ENCODE data around the gene SLC17A9.
A peak's percentile ranks its signal among the peaks of the same experiment; 100 is the strongest.

The SLC17A9 gene

DNA sequence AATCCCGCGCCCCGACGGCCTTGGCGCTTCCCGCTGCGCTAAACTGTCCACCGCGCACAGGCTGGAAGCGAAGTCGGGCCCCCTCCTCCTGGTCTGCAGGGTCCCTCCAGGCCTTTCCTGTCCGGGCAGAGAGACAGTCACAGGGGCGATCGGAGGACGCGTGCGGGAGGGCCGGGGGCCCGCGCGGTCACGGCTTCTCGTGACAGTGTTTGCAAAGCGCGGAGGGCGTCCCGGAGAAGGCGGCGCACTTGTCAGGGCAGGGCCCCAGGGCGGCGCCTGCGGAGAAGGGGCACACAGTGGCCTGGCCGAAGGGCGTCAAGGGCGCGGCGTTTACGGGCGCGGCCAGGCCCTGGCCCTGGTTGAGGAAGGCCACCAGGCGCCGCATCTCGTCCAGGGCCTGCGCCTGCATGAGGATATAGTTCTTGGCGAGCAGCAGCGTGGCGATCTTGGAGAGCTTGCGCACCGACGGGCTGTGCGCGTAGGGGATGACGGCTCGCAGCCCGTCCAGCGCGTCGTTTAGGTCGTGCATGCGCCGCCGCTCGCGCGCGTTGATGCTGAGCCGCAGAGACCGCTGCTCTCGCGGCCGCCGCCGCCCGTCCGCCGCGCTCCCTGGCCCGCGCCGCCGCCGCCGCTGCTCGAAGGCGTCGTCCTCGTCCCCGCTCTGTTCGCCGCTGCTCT is 53.5 kb downstream of the SLC17A9 start:
- peak overlapping the region; percentile 52 for H3K27ac Mint-ChIP-seq
- peaks cover 2% of the 10 kb centered on the region for H3K36me3 Mint-ChIP-seq (ENCODE audit: low read depth)
- no peak overlapping the region for H3K4me3 Mint-ChIP-seq
- H3K9me3 Mint-ChIP-seq: no peaks in the 10 kb centered on the region
- no peak for DNase-seq (ENCODE audit: low spot score)
- H3K4me1 Mint-ChIP-seq (ENCODE audit: low read depth): peaks cover 12% of the 10 kb centered on the region
- H3K27me3 Mint-ChIP-seq (ENCODE audit: low read depth): peaks cover 73% of the 10 kb centered on the region

- H3K4me1 Mint-ChIP-seq (ENCODE audit: low read depth): peaks cover 12% of the 10 kb centered on the region
- peaks cover 2% of the 10 kb centered on the region for H3K36me3 Mint-ChIP-seq (ENCODE audit: low read depth)
- peaks cover 74% of the 10 kb centered on the region for H3K27me3 Mint-ChIP-seq (ENCODE audit: low read depth)
- no peak within 1 kb of the TSS for H3K4me3 Mint-ChIP-seq
- H3K27ac Mint-ChIP-seq: peak within 1 kb of the TSS; percentile 52
- H3K9me3 Mint-ChIP-seq: no peaks in the 10 kb centered on the region
- DNase-seq (ENCODE audit: low spot score): no peak
These were observed 54.2 kb downstream of the SLC17A9 start, which contains the start of gene BHLHE23 for GRCh38 chr20:63006540-63007359. Gene BHLHE23 (minus strand): TSS chr20:63006964. CDS start chr20:63006774, 190 bp downstream.

DNA sequence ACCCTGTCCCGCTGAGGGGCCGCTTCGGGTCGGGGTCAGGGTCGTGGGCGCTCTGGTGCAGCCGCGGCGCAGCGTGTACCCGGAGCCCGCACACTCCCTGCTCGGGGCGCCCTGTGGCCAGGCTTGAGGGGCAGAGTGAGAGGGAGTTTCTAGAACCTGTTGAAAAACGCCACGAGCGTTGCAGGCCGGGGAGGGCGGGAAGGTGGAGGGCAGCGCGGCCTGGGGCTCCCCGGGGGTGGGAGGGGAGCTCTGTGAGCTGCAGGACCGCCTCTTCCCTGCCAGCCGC is 54.8 kb downstream of the SLC17A9 start:
- Mint-ChIP-seq H3K27me3 (ENCODE audit: low read depth) (peaks cover 76% of the 10 kb centered on the region), H3K4me3 (no peak overlapping the region), H3K9me3 (no peaks in the 10 kb centered on the region), H3K27ac (no peak overlapping the region), H3K36me3 (ENCODE audit: low read depth) (peaks cover 2% of the 10 kb centered on the region), H3K4me1 (ENCODE audit: low read depth) (peaks cover 12% of the 10 kb centered on the region)
- no peak for DNase-seq (ENCODE audit: low spot score)

DNA sequence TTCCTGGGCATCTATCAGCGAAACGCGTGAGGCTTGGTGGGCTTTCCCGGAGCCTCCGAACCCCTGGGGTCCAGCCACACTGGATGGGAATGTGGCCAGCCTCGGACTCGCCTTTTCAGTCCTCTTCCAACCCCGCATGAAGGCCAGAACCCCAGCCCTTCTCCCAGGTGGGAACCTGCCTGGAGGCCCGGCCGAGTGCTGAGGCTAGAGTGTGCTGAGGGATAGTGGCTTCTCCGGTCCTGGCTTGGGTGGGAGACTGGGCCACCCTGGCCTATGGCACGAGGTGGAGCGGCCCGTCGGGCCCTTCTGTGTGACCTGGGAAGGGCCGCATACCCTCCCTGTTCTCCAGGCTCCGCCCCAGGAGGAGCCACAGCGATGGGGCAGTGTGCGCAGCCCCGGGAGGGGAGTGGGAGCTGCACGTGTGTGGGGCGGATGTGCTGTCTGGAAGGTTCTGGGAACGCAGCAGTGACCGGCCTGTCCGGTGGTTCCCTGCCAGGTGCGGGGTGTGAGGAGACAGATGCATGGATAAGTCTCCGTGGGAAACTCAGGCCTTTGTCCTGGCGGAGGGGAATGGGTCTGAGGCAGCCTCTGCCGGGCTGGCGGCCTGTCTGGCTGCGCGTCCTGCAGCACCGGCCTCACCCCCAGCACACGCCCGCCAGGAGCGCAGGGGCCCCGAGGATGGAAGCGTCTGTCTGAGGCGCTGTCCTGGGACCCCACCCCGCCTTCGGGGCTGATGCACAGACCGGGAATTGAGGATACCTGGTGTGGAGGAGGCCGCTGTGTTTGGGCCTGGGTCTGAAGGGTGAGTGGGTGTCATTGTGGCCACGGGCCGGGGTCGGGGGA is 55.4 kb downstream of the SLC17A9 start:
- H3K9me3 Mint-ChIP-seq: no peaks in the 10 kb centered on the region
- peaks cover 2% of the 10 kb centered on the region for H3K36me3 Mint-ChIP-seq (ENCODE audit: low read depth)
- H3K4me3 Mint-ChIP-seq: no peak overlapping the region
- no peak for DNase-seq (ENCODE audit: low spot score)
- no peak overlapping the region for H3K27ac Mint-ChIP-seq
- H3K4me1 Mint-ChIP-seq (ENCODE audit: low read depth): peaks cover 12% of the 10 kb centered on the region
- H3K27me3 Mint-ChIP-seq (ENCODE audit: low read depth): peaks cover 76% of the 10 kb centered on the region

- Mint-ChIP-seq H3K4me1 (ENCODE audit: low read depth) (peaks cover 12% of the 10 kb centered on the region), H3K4me3 (peak overlapping the region; percentile 54), H3K9me3 (peaks cover 7% of the 10 kb centered on the region), H3K27me3 (ENCODE audit: low read depth) (peaks cover 76% of the 10 kb centered on the region), H3K27ac (peak overlapping the region; percentile 68), H3K36me3 (ENCODE audit: low read depth) (peaks cover 2% of the 10 kb centered on the region)
- no peak for DNase-seq (ENCODE audit: low spot score)
These were observed 56.1 kb downstream of the SLC17A9 start for GRCh38 chr20:63008541-63009044.

GRCh38 chr20:63009045-63009961 is 56.8 kb downstream of the SLC17A9 start:
- Mint-ChIP-seq H3K9me3 (peaks cover 11% of the 10 kb centered on the region), H3K4me1 (ENCODE audit: low read depth) (peaks cover 12% of the 10 kb centered on the region), H3K4me3 (peak overlapping the region; percentile 54), H3K27me3 (ENCODE audit: low read depth) (peaks cover 77% of the 10 kb centered on the region), H3K36me3 (ENCODE audit: low read depth) (peaks cover 4% of the 10 kb centered on the region), H3K27ac (peak overlapping the region; percentile 68)
- peak; percentile 73 for DNase-seq (ENCODE audit: low spot score)

DNA sequence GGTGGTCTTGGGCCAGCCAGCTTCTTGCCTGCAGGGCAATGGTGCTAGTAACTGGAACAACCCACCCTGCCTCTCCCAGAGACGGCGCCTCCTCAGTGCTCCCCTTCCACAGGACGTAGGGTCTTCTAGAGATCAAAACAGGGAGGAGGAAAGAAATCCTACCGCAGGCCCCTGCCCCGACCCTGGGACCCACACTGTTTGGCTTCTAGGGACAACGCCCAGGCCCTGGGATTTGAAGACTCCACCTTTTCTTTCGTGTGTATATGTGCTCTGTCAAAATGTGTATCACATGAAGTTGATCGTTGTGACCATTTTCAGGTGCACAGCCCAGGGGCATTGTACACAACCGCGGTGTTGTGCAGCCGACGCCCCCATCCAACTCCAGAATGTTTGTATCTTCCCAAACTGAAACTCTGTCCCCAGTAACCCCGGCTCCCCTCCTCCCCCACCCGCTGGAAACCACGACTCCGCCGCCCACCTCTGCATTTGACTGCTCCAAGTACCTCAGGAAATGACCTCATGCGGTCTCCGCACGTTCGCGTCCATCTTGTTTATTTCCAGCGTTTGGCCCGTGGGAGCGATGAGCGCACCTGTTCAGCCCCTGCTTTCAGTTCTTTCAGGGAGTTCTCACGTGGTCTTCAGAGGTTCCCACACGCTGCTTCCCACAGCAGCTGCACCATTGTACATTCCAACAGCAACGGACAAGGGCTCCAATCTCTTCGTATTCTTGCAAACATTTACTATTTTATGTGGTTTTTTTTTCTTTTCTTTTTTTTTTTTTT is 57.7 kb downstream of the SLC17A9 start:
- peak overlapping the region; percentile 83 for H3K4me3 Mint-ChIP-seq
- peaks cover 11% of the 10 kb centered on the region for H3K9me3 Mint-ChIP-seq
- peak; percentile 64 for DNase-seq (ENCODE audit: low spot score)
- peaks cover 82% of the 10 kb centered on the region for H3K27me3 Mint-ChIP-seq (ENCODE audit: low read depth)
- H3K36me3 Mint-ChIP-seq (ENCODE audit: low read depth): peaks cover 4% of the 10 kb centered on the region
- peak overlapping the region; percentile 37 for H3K27ac Mint-ChIP-seq
- H3K4me1 Mint-ChIP-seq (ENCODE audit: low read depth): peaks cover 12% of the 10 kb centered on the region

GRCh38 chr20:63011798-63012197 is 59.3 kb downstream of the SLC17A9 start:
- Mint-ChIP-seq H3K4me1 (ENCODE audit: low read depth) (peaks cover 12% of the 10 kb centered on the region), H3K36me3 (ENCODE audit: low read depth) (peaks cover 4% of the 10 kb centered on the region), H3K27ac (no peak overlapping the region), H3K4me3 (no peak overlapping the region), H3K27me3 (ENCODE audit: low read depth) (peaks cover 80% of the 10 kb centered on the region), H3K9me3 (peaks cover 11% of the 10 kb centered on the region)
- DNase-seq (ENCODE audit: low spot score): no peak

DNA sequence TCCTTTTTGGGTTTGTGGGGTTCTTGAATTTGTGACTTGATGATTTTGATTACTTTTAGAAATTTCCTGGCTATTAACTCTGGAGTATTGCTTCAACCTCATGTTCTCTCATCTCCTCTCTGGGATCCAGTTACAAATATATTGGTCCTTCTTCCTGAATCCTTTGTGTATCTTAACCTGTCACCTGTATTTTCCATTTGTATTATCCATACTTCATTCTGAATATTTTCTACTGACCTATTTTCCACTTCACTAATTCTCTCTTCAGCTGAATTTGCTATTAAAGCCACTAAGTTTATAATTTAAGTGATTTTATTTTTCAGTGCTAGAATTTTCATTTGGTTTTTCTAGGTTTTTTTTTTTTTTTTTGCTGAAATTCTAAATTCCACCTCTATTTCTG is 60.7 kb downstream of the SLC17A9 start:
- H3K36me3 Mint-ChIP-seq (ENCODE audit: low read depth): peaks cover 4% of the 10 kb centered on the region
- no peak overlapping the region for H3K4me3 Mint-ChIP-seq
- H3K27me3 Mint-ChIP-seq (ENCODE audit: low read depth): peaks cover 68% of the 10 kb centered on the region
- DNase-seq (ENCODE audit: low spot score): no peak
- peaks cover 12% of the 10 kb centered on the region for H3K4me1 Mint-ChIP-seq (ENCODE audit: low read depth)
- no peak overlapping the region for H3K27ac Mint-ChIP-seq
- H3K9me3 Mint-ChIP-seq: peaks cover 11% of the 10 kb centered on the region

DNA sequence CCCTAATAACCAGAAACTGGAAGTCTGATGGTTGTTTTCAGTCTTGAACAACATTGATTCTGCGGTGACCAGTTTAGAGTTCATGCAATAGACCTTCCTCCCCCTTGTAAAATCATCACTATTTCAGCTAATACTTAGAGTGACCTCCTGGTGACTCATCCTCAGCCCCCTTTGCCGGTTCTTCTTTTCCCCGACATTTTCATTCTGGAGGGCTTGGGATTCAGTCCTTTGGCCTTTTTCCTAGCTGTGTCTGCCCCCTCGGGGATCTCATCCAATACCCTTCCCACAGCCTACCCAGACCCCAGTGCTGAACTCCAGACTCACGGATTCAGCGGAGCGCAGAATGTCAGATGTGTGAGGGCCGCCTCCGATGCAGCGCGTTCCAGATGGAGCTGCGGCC is 61.8 kb downstream of the SLC17A9 start:
- H3K9me3 Mint-ChIP-seq: peaks cover 11% of the 10 kb centered on the region
- H3K27me3 Mint-ChIP-seq (ENCODE audit: low read depth): peaks cover 63% of the 10 kb centered on the region
- H3K4me3 Mint-ChIP-seq: no peak overlapping the region

DNA sequence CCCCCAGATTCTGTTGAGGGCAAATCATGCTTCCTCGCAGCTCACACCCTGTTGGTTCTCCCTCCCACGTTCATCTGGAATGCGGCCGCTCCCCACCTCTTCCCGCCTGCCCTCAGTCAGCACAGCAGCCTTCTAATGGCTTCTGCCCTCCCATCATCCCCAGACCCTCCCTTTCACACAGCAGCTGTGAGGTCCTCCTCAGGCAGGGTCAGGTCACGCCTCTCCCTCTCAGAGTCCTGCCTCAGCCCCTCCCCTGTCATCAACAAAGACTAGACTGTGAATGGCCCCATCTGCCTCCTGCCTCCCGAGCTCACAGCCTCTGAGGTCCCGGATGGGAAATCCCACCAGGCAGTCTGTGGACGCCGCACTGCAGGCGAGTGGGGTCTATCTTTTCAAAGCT is 62.2 kb downstream of the SLC17A9 start:
- H3K4me3 Mint-ChIP-seq: no peak overlapping the region
- H3K27ac Mint-ChIP-seq: no peak overlapping the region
- peaks cover 63% of the 10 kb centered on the region for H3K27me3 Mint-ChIP-seq (ENCODE audit: low read depth)

More for the DNA sequence above, 61.8 kb downstream of the SLC17A9 start:
- Mint-ChIP-seq H3K27ac (no peak overlapping the region), H3K36me3 (ENCODE audit: low read depth) (peaks cover 2% of the 10 kb centered on the region), H3K4me1 (ENCODE audit: low read depth) (peaks cover 6% of the 10 kb centered on the region)
- no peak for DNase-seq (ENCODE audit: low spot score)

GRCh38 chr20:63015147-63015661 is 62.7 kb downstream of the SLC17A9 start:
- DNase-seq (ENCODE audit: low spot score): no peak
- H3K4me1 Mint-ChIP-seq (ENCODE audit: low read depth): peaks cover 3% of the 10 kb centered on the region
- H3K27ac Mint-ChIP-seq: no peak overlapping the region
- no peak overlapping the region for H3K4me3 Mint-ChIP-seq
- peaks cover 11% of the 10 kb centered on the region for H3K9me3 Mint-ChIP-seq
- H3K27me3 Mint-ChIP-seq (ENCODE audit: low read depth): peaks cover 60% of the 10 kb centered on the region
- peaks cover 2% of the 10 kb centered on the region for H3K36me3 Mint-ChIP-seq (ENCODE audit: low read depth)

More for the DNA sequence above, 62.2 kb downstream of the SLC17A9 start:
- peaks cover 2% of the 10 kb centered on the region for H3K36me3 Mint-ChIP-seq (ENCODE audit: low read depth)
- no peak for DNase-seq (ENCODE audit: low spot score)
- H3K4me1 Mint-ChIP-seq (ENCODE audit: low read depth): peaks cover 6% of the 10 kb centered on the region
- H3K9me3 Mint-ChIP-seq: peaks cover 11% of the 10 kb centered on the region
